ENCODE data around the gene GRK5. TPM values are rescaled to one million over a fixed set of nuclear protein-coding genes. Genes with fewer than 3 reads are reported as not detected.

The GRK5 gene
- total RNA-seq, 6 experiments from 2014 or later: 9.7 to 16.8 (median 15.9) TPM

DNA sequence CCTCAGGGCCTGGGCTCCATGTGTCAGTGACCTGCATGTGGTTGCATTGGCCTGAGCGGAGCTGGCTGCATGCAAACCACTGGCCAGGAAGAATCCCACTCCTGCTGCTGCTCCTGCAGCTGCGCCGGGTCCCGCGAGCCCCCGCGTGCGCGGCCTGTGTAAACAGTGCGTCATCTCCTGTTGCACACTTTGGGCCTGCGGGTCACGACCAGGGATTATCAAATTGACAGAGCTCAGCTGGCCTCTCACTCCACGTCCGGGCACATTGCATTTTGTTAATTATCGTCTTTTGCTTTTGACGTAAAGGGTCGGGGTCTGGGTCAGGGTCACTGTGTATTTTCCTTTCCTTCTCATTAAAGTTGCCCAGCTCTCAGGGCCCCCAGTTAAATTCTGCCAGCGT is 202.5 kb downstream of the GRK5 start:
- Mint-ChIP-seq H3K4me1 (ENCODE audit: low read depth) (peaks cover 23% of the 10 kb centered on the region), H3K9me3 (no peaks in the 10 kb centered on the region), H3K27ac (no peak overlapping the region), H3K36me3 (ENCODE audit: low read depth) (no peaks in the 10 kb centered on the region), H3K27me3 (ENCODE audit: insufficient read depth) (no peaks in the 10 kb centered on the region; the same call in 1 of the 2 replicates), H3K4me3 (no peak overlapping the region)
- TF ChIP-seq, protein P1, sequence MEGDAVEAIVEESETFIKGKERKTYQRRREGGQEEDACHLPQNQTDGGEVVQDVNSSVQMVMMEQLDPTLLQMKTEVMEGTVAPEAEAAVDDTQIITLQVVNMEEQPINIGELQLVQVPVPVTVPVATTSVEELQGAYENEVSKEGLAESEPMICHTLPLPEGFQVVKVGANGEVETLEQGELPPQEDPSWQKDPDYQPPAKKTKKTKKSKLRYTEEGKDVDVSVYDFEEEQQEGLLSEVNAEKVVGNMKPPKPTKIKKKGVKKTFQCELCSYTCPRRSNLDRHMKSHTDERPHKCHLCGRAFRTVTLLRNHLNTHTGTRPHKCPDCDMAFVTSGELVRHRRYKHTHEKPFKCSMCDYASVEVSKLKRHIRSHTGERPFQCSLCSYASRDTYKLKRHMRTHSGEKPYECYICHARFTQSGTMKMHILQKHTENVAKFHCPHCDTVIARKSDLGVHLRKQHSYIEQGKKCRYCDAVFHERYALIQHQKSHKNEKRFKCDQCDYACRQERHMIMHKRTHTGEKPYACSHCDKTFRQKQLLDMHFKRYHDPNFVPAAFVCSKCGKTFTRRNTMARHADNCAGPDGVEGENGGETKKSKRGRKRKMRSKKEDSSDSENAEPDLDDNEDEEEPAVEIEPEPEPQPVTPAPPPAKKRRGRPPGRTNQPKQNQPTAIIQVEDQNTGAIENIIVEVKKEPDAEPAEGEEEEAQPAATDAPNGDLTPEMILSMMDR (IDR thresholded peaks at IDR 0.05): no peak
- DNase-seq: no peak

DNA sequence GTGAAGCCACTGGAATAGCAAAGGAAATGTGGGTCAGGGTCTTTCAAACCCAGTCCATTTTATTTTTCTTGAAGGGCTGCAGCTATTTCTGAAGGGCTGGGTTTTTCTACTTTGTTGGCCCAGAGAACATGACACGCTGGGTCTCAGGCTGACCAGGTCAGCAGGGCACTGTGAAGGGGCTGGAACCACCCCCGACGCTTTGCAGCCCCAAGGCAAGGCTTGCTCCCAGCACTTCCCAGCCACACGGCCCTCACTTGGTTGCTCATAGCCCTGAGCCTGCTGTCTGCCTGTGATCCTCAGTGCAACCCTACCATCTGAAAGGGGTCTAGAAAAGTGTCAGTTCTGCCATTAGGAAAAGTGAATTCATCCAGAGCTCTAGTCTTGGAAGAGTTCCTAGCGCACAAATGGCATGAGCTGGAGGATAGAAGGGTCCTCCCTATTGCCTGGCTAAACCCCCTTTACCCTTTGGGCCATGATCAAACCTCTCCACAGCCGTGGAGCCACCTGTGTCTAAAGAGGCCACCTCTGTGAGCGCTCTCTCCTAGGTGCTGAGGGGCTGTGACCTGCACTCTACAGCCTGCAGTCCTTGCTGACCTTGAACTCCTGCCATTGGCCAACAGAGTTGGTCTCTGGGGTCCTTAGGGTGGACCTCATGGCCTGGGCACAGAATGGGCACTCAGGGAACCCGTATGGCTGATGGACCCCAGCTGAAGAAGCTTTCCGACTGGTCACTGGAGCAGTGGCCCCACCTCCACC is 203.2 kb downstream of the GRK5 start:
- no peaks in the 10 kb centered on the region for H3K36me3 Mint-ChIP-seq (ENCODE audit: low read depth)
- no peak overlapping the region for H3K4me3 Mint-ChIP-seq
- no peaks in the 10 kb centered on the region; the same call in none of the 2 replicates for H3K27me3 Mint-ChIP-seq (ENCODE audit: insufficient read depth)
- TF ChIP-seq, protein P1 (IDR thresholded peaks at IDR 0.05): no peak
- no peak for DNase-seq
- H3K9me3 Mint-ChIP-seq: no peaks in the 10 kb centered on the region
- H3K27ac Mint-ChIP-seq: no peak overlapping the region
- peaks cover 23% of the 10 kb centered on the region for H3K4me1 Mint-ChIP-seq (ENCODE audit: low read depth)

- Mint-ChIP-seq H3K27ac (no peak overlapping the region), H3K9me3 (no peaks in the 10 kb centered on the region), H3K36me3 (ENCODE audit: low read depth) (no peaks in the 10 kb centered on the region), H3K4me3 (no peak overlapping the region), H3K27me3 (ENCODE audit: insufficient read depth) (no peaks in the 10 kb centered on the region; the same call in none of the 2 replicates), H3K4me1 (ENCODE audit: low read depth) (peaks cover 23% of the 10 kb centered on the region)
- TF ChIP-seq, protein P1 (IDR thresholded peaks at IDR 0.05): no peak
- DNase-seq: no peak
Measured at GRCh38 chr10:119412244-119413092, 205.1 kb downstream of the GRK5 start.

- Mint-ChIP-seq H3K27ac (no peak overlapping the region), H3K36me3 (ENCODE audit: low read depth) (no peaks in the 10 kb centered on the region), H3K27me3 (ENCODE audit: insufficient read depth) (no peaks in the 10 kb centered on the region; the same call in none of the 2 replicates), H3K4me1 (ENCODE audit: low read depth) (peaks cover 23% of the 10 kb centered on the region), H3K4me3 (no peak overlapping the region), H3K9me3 (no peaks in the 10 kb centered on the region)
- TF ChIP-seq, protein P1 (IDR thresholded peaks at IDR 0.05): no peak
- peak; percentile 19 for DNase-seq
Measured at GRCh38 chr10:119413093-119413453, 205.7 kb downstream of the GRK5 start.

DNA sequence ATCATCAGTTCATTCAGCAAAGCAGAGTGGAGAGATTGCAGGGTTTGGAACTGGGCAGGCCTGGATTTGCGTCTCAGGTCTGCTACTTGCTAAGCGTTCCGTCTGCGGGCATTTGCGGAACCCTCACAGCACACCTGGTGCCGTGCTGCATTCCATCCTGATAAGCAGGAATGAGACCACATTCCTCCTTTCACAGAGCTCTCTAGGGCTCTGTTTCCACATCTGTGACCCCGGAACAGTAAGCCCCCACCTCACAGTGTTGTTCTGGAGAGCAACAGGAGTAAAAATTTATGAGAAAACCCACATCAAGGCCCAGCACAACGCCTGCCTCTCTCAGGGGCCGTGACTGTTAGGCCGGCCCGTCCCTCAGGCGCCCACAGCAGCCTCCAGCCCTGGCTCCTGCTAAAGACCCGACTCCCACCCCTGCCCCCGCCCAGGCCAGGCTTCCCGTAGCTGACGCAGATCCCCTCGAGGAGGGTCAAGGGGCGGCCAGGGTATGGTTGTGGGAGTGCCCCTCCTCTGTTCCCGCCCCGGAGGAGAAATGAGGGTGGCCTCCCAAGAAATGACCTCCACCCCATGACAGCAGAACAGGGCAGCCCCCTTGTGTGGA is 206.2 kb downstream of the GRK5 start:
- Mint-ChIP-seq H3K9me3 (no peaks in the 10 kb centered on the region), H3K27ac (no peak overlapping the region)
- no peak for DNase-seq

More for the DNA sequence above, 206.2 kb downstream of the GRK5 start:
- TF ChIP-seq, protein P1 (IDR thresholded peaks at IDR 0.05): no peak
- Mint-ChIP-seq H3K36me3 (ENCODE audit: low read depth) (no peaks in the 10 kb centered on the region), H3K4me3 (no peak overlapping the region), H3K27me3 (ENCODE audit: insufficient read depth) (no peaks in the 10 kb centered on the region; the same call in none of the 2 replicates), H3K4me1 (ENCODE audit: low read depth) (peaks cover 23% of the 10 kb centered on the region)
